Measurements from ENCODE around the gene IL13.
"Not testable (repeated sequence)": the region's sequence is repeated elsewhere in the genome, so short reads cannot be mapped to it uniquely, and the experiment has no call there.

The IL13 gene

GRCh38 chr5:132691755-132692631 is 34.0 kb downstream of the IL13 start:
- DNase-seq: not testable (repeated sequence)

GRCh38 chr5:132692632-132692967 is 34.6 kb downstream of the IL13 start:
- peak; percentile 53 for DNase-seq

- DNase-seq: no peak
These were observed 38.0 kb downstream of the IL13 start for GRCh38 chr5:132695956-132696355.

DNA sequence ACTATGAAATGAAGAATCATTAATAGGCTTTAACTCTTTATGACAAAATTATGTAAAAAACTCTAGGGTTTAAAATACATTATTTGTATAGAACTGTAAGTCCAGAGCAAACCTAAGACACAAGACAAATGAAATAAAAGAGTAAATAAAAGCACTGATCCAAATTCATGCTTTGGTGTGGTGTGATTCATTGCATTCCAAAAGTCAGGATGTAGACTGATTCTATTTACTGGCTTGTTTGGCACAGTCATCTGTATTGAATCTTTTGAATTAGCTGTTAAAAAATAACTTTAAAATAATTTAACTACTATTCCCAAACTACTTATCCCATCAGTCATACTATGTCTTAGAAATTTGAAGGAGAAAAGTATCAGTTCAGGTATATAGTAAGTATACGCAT is 46.9 kb downstream of the IL13 start:
- no peak for DNase-seq

DNA sequence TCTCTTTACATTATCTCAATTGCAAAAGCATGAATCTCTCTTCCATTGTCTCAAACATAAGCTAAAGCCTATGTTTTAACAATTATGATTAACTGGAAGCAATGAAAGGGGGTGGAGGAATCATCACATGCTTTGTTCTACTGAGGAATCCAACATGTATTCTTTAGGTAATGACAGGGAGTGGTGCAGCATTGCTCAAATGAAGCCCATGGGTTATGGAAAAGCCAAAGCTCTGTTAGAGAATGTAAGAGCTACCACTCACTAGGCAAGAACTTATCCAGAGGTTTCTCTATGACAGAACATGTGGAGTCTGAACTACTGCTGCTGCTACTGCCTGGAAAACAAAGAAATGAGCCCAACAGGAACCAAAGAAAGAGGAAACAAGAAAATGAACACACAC is 50.7 kb downstream of the IL13 start:
- DNase-seq: peak; percentile 69
